DND-41 (cell line): ENCODE measurements around the gene COL4A2.

ENCODE experiments used
- ATAC-seq: fragments of 200-7000 bp; cut with Tn5 transposase; 3 replicates; pipeline ENCODE4 v1.9.1; 2021; ENCODE audit warnings: low read depth; ENCODE audit not compliant: insufficient read depth
- DNase-seq: peaks from one replicate; pipeline ENCODE4 v3.0.0-alpha.2; 2020
- H2AFZ ChIP-seq: 2 replicates; pipeline ENCODE4 v1.6.0; 2012; ENCODE audit warnings: low read depth, low read length
- H3K27ac ChIP-seq: 2 replicates; pipeline ENCODE4 v1.5.1; 2012; ENCODE audit warnings: low read length, inconsistent platforms
- H3K27me3 ChIP-seq: fragments of 200-600 bp; sonication (generic); 2 replicates; pipeline ENCODE4 v1.6.0; 2012; ENCODE audit warnings: low read length, mild to moderate bottlenecking, inconsistent platforms; ENCODE audit not compliant: insufficient read depth, poor library complexity
- H3K36me3 ChIP-seq: 2 replicates; pipeline ENCODE4 v1.5.1; 2012; ENCODE audit warnings: low read length, inconsistent platforms; ENCODE audit not compliant: insufficient read depth
- H3K4me1 ChIP-seq: 2 replicates; pipeline ENCODE4 v1.5.1; 2012; ENCODE audit warnings: mild to moderate bottlenecking, low read length; ENCODE audit not compliant: insufficient read depth
- H3K4me2 ChIP-seq: 2 replicates; pipeline ENCODE4 v1.6.0; 2012; ENCODE audit warnings: mild to moderate bottlenecking, moderate library complexity, low read length, inconsistent platforms; ENCODE audit not compliant: insufficient read depth
- H3K4me3 ChIP-seq, 2 experiments: fragments of 200-600 bp in 1 of 2; shearing (Covaris generic) in 1 of 2; 2 replicates each; pipeline ENCODE4 v1.5.1; 2012 to 2016; ENCODE audit warnings: inconsistent platforms in 2 of 2, low read length in 2 of 2, mild to moderate bottlenecking in 2 of 2, low read depth in 1 of 2, moderate library complexity in 1 of 2
- H3K79me2 ChIP-seq: 2 replicates; pipeline ENCODE4 v1.6.0; 2012; ENCODE audit warnings: low read length, inconsistent platforms; ENCODE audit not compliant: insufficient read depth
- H3K9ac ChIP-seq: 2 replicates; pipeline ENCODE4 v1.6.0; 2012; ENCODE audit warnings: low read depth, mild to moderate bottlenecking, inconsistent platforms, low read length, moderate library complexity
- H3K9me3 ChIP-seq: 2 replicates; pipeline ENCODE4 v1.5.1; 2012; ENCODE audit warnings: low read length, moderate library complexity, mild to moderate bottlenecking, inconsistent platforms; ENCODE audit not compliant: insufficient read depth, severe bottlenecking
- H4K20me1 ChIP-seq: 2 replicates; pipeline ENCODE4 v1.6.0; 2012; ENCODE audit warnings: low read length; ENCODE audit not compliant: insufficient read depth
- EZH2 ChIP-seq: IDR thresholded peaks from 3 replicates; pipeline ENCODE4 v1.6.1; 2012; ENCODE audit warnings: borderline replicate concordance, low read depth, mild to moderate bottlenecking, moderate library complexity, low read length, inconsistent platforms; ENCODE audit not compliant: severe bottlenecking
- TF ChIP-seq, protein P1 (sequence below): IDR thresholded peaks from 2 replicates; pipeline ENCODE4 v1.5.1; 2012; ENCODE audit warnings: borderline replicate concordance, low read length, moderate library complexity, mild to moderate bottlenecking; ENCODE audit not compliant: poor library complexity, severe bottlenecking; ENCODE audit errors: extremely low read depth

The COL4A2 gene

DNA sequence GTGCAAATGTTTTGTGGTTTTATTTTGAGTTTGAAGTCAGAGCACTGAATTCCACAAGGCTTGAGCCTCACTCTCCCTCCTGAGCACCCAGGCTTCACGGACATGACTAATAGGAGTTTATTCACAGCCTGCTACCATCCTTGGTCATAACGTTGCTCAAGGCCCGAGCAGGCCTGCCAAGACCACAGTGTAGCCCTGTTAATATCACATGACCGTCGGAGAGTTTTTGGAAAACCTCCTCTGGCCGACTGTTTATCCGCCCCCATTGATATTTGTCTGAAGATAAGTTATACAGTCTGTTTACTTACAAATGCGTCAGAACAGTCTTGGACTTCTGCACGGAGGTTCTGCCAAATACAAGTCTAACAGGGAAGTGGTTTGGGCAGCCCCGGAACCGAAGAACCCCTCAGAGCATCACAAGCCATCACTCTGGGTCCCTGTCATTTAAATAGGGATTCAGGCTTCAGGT is 89.9 kb downstream of the COL4A2 start:
- Histone ChIP-seq H3K4me1 (no peaks in the 10 kb centered on the region), H3K79me2 (no peaks in the 10 kb centered on the region), H2AFZ (no peak overlapping the region), H3K27ac (no peak overlapping the region), H4K20me1 (no peaks in the 10 kb centered on the region), H3K4me2 (no peak overlapping the region), H3K9ac (no peak overlapping the region), H3K4me3 (no peak overlapping the region), H3K27me3 (peaks cover 50% of the 10 kb centered on the region), H3K36me3 (no peaks in the 10 kb centered on the region), H3K9me3 (no peaks in the 10 kb centered on the region)
- TF ChIP-seq EZH2 = no peak
- TF ChIP-seq, protein P1, sequence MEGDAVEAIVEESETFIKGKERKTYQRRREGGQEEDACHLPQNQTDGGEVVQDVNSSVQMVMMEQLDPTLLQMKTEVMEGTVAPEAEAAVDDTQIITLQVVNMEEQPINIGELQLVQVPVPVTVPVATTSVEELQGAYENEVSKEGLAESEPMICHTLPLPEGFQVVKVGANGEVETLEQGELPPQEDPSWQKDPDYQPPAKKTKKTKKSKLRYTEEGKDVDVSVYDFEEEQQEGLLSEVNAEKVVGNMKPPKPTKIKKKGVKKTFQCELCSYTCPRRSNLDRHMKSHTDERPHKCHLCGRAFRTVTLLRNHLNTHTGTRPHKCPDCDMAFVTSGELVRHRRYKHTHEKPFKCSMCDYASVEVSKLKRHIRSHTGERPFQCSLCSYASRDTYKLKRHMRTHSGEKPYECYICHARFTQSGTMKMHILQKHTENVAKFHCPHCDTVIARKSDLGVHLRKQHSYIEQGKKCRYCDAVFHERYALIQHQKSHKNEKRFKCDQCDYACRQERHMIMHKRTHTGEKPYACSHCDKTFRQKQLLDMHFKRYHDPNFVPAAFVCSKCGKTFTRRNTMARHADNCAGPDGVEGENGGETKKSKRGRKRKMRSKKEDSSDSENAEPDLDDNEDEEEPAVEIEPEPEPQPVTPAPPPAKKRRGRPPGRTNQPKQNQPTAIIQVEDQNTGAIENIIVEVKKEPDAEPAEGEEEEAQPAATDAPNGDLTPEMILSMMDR = no peak
- ATAC-seq (no peak), DNase-seq (no peak)

DNA sequence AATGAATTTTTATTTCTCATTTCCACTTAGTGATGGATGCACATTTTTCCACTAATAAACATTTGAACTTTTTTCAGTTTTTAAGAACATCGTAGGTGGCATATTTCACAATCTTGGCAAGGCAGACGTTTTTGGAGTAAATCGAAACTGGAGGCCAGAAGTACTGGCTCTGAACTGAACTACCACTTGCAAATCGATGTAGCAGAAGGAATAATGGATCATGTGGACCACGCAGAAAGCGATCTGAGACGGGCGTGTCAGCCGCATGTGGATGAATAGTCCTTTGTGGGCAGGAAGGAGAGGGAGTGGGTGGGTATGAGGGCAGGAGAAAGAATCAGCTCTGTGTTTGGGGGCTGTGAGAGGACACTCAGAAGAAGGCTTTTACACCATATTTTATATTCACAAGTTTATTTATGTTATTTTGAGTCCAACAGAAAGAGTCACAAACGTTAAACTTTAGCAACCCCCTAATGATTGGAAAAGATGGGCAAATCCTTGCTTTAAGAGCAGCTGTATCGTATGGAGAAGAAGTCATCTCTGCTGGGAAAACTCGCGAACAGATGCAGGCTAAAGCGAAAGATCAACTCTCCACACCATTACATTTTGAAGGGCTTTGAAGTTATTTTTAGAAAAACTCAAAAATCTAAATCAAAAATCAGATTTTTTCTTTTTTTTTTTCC is 90.5 kb downstream of the COL4A2 start:
- H3K79me2 ChIP-seq = no peaks in the 10 kb centered on the region
- no peak overlapping the region for H3K27ac ChIP-seq
- TF ChIP-seq, protein P1 = no peak
- TF ChIP-seq EZH2 = no peak
- ATAC-seq = no peak
- peaks cover 55% of the 10 kb centered on the region for H3K27me3 ChIP-seq
- no peak overlapping the region for H3K9ac ChIP-seq
- H2AFZ ChIP-seq = no peak overlapping the region
- no peaks in the 10 kb centered on the region for H3K36me3 ChIP-seq
- no peak for DNase-seq
- no peaks in the 10 kb centered on the region for H3K9me3 ChIP-seq
- no peaks in the 10 kb centered on the region for H3K4me1 ChIP-seq
- H4K20me1 ChIP-seq = peaks cover 1% of the 10 kb centered on the region
- H3K4me3 ChIP-seq = no peak overlapping the region
- H3K4me2 ChIP-seq = no peak overlapping the region

DNA sequence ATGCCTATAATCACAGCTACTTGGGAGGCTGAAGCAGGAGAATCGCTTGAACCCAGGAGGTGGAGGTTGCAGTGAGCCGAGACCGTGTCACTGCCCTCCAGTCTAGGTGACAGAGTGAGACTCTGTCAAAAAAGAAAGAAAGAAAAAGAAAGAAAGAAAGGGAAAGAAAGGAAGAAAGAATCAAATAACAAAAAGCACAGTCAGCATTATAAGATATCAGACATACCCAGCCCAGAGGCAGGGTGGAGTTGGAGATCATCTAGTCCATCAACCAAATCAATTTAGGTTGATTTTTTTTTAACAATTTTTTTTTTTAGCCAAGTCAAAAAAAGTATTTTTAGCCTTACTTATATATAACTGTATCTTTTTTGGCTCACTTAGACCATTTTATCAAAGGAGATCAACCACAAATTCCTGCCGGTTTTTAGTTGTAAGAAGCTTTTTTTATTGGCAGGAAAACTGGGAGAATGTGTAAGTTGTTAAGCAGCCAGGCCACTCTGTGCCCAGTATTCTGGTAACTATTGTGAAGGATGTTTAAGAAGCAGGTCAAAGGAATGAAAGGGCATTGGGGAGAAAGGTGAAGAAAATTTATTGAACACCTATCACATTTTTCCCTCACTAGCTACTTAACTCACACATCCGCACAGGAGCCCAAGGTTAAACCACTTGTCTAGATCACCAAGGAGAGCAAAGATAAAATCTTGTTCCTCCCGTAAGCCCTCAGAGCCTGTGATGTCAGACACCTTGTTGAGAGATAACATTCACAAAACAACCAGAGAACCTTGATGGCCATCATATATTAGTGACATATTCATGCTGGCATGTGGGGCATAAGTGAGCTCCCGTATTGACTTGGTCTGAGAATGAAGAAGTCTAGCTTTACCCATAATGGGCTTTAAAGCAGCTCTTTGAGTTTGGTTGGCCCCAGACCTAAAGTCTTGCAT is 91.8 kb downstream of the COL4A2 start:
- Histone ChIP-seq H3K4me1 (no peaks in the 10 kb centered on the region), H3K4me3 (no peak overlapping the region), H3K9ac (no peak overlapping the region), H3K79me2 (no peaks in the 10 kb centered on the region), H2AFZ (no peak overlapping the region), H4K20me1 (peaks cover 5% of the 10 kb centered on the region), H3K27ac (no peak overlapping the region), H3K27me3 (peaks cover 65% of the 10 kb centered on the region), H3K4me2 (no peak overlapping the region), H3K9me3 (no peaks in the 10 kb centered on the region), H3K36me3 (no peaks in the 10 kb centered on the region)
- DNase-seq = no peak
- no peak for ATAC-seq
- TF ChIP-seq, protein P1 = no peak
- no peak for TF ChIP-seq EZH2
